Caco-2 (cell line): ENCODE measurements around the gene GALR2. TPM values are rescaled to one million over a fixed set of nuclear protein-coding genes. Genes with fewer than 3 reads are reported as not detected.

ENCODE experiments used
- BruUV-seq: library from RNA; stranded (reverse); fragments of 400-500 nt; replicated peaks from 2 replicates; lab custom pipeline; 2021; lab: Mats Ljungman, UMichigan
- CTCF ChIA-PET: fragments of 300-600 bp; sonication (Branson Sonifier 250); formaldehyde crosslinking; loops from one replicate; lab custom pipeline; 2022; ENCODE audit warnings: antibody characterized with exemption; lab: Charles Lee
- POLR2A ChIA-PET: fragments of 300-600 bp; sonication (Branson Sonifier 250); formaldehyde crosslinking; loops from one replicate; lab custom pipeline; 2022; ENCODE audit warnings: antibody characterized with exemption; lab: Charles Lee
- DNase-seq, 2 experiments: peaks; one replicate each; pipeline versions ENCODE4 v3.0.0 to v3.0.0-alpha.2; 2020 to 2022
- H3K27me3 ChIP-seq: replicated peaks from 2 replicates; pipeline ENCODE4 v1.6.0; 2011; ENCODE audit warnings: low read length; ENCODE audit not compliant: control insufficient read depth, insufficient read depth
- H3K36me3 ChIP-seq: 2 replicates; pipeline ENCODE4 v1.5.1; 2011; ENCODE audit warnings: low read length; ENCODE audit not compliant: control insufficient read depth, insufficient read depth
- H3K4me1 ChIP-seq: fragments of 250-450 bp; sonication (Bioruptor Pico); 2 replicates; pipeline ENCODE4 v1.5.1; 2020; ENCODE audit warnings: mild to moderate bottlenecking
- H3K4me3 ChIP-seq: 2 replicates; pipeline ENCODE4 v1.5.1; 2011; ENCODE audit warnings: low read depth, mild to moderate bottlenecking, control low read depth, low read length
- H3K9me3 ChIP-seq: fragments of 250-450 bp; sonication (Bioruptor Pico); 2 replicates; pipeline ENCODE4 v1.5.1; 2020; ENCODE audit warnings: mild to moderate bottlenecking, moderate library complexity
- H3K27ac Mint-ChIP-seq: one replicate; pipeline ENCODE4 v1.8.0; 2022; ENCODE audit warnings: mixed read lengths; ENCODE audit not compliant: unreplicated experiment
- H3K27me3 Mint-ChIP-seq: one replicate; pipeline ENCODE4 v1.8.0; 2022; ENCODE audit warnings: mixed read lengths; ENCODE audit not compliant: insufficient read depth, unreplicated experiment
- H3K36me3 Mint-ChIP-seq: one replicate; pipeline ENCODE4 v1.8.0; 2022; ENCODE audit warnings: mild to moderate bottlenecking, mixed read lengths; ENCODE audit not compliant: insufficient read depth, unreplicated experiment
- H3K4me1 Mint-ChIP-seq: one replicate; pipeline ENCODE4 v1.8.0; 2022; ENCODE audit warnings: low read depth, mixed read lengths; ENCODE audit not compliant: unreplicated experiment
- H3K4me3 Mint-ChIP-seq: one replicate; pipeline ENCODE4 v1.8.0; 2022; ENCODE audit warnings: mild to moderate bottlenecking, moderate library complexity, mixed read lengths; ENCODE audit not compliant: unreplicated experiment
- H3K9me3 Mint-ChIP-seq: one replicate; pipeline ENCODE4 v1.8.0; 2022; ENCODE audit warnings: mixed read lengths; ENCODE audit not compliant: unreplicated experiment
- CTCF ChIP-seq, 2 experiments: fragments of 200-600 bp in 1 of 2; IDR thresholded peaks; 1 replicate in 1 of 2; 2 replicates in 1 of 2; pipeline versions ENCODE4 v1.5.1 to v1.8.0; 2011 to 2022; ENCODE audit warnings: antibody characterized with exemption in 1 of 2, control low read depth in 1 of 2, inconsistent platforms in 1 of 2, low read depth in 1 of 2, low read length in 1 of 2, mild to moderate bottlenecking in 1 of 2, moderate library complexity in 1 of 2; ENCODE audit not compliant: insufficient read depth in 1 of 2, severe bottlenecking in 1 of 2, unreplicated experiment in 1 of 2
- intact Hi-C: fragments of 100-400 bp; cut with micrococcal nuclease; formaldehyde crosslinking; loops from one replicate; pipeline ENCODE4 v1.10.0; 2022; ENCODE audit not compliant: unreplicated experiment
- total RNA-seq: library from RNA; stranded (reverse); gene quantifications from 2 replicates; pipeline ENCODE4 v1.2.3, GENCODE V29; 2022

Gene GALR2
- total RNA-seq, 1 experiment from 2014 or later: 0.50 TPM

- Histone ChIP-seq H3K4me3 (no peak overlapping the region), H3K9me3 (peaks cover 3% of the 10 kb centered on the region), H3K36me3 (peaks cover 2% of the 10 kb centered on the region; the same call in 1 of the 2 replicates), H3K27me3 (no peaks in the 10 kb centered on the region), H3K4me1 (peaks cover 4% of the 10 kb centered on the region)
- Mint-ChIP-seq H3K9me3 (no peaks in the 10 kb centered on the region), H3K27ac (no peak overlapping the region), H3K36me3 (peaks cover 19% of the 10 kb centered on the region), H3K4me1 (peaks cover 3% of the 10 kb centered on the region), H3K27me3 (no peaks in the 10 kb centered on the region), H3K4me3 (no peak overlapping the region)
- intact Hi-C loops: no loop called here
- CTCF ChIA-PET: interaction anchor here (1.4 kb wide), 1 partner anchor 107 kb away, joined by 3 read pairs; no protein-coding TSS in a partner anchor
- BruUV-seq: no TSS peak
- DNase-seq: no peak
- TF ChIP-seq CTCF (IDR thresholded peaks at IDR 0.05; ENCODE audit: insufficient read depth in 1 of 2, low read depth in 1 of 2, low read length in 1 of 2, severe bottlenecking in 1 of 2, unreplicated experiment in 1 of 2): no peak
- POLR2A ChIA-PET: no interaction called here
Observed at GRCh38 chr17:76034428-76035350, 39.9 kb upstream of the GALR2 start.

GRCh38 chr17:76036497-76037261 is 37.9 kb upstream of the GALR2 start:
- ChIA-PET CTCF (no interaction called here), POLR2A (no interaction called here)
- no peaks in the 10 kb centered on the region for H3K27me3 ChIP-seq
- TF ChIP-seq CTCF (IDR thresholded peaks at IDR 0.05; ENCODE audit: insufficient read depth in 1 of 2, low read depth in 1 of 2, low read length in 1 of 2, severe bottlenecking in 1 of 2, unreplicated experiment in 1 of 2): no peak
- no peak overlapping the region for H3K4me3 ChIP-seq
- Mint-ChIP-seq H3K27ac (no peak overlapping the region), H3K4me3 (no peak overlapping the region), H3K9me3 (no peaks in the 10 kb centered on the region), H3K4me1 (no peaks in the 10 kb centered on the region), H3K27me3 (no peaks in the 10 kb centered on the region), H3K36me3 (peaks cover 30% of the 10 kb centered on the region)
- no peak for DNase-seq
- H3K9me3 ChIP-seq: peaks cover 3% of the 10 kb centered on the region
- no peaks in the 10 kb centered on the region for H3K4me1 ChIP-seq
- H3K36me3 ChIP-seq: peaks cover 7% of the 10 kb centered on the region; the same call in 1 of the 2 replicates
- intact Hi-C loops: no loop called here
- BruUV-seq: no TSS peak

GRCh38 chr17:76038050-76038449 is 36.5 kb upstream of the GALR2 start:
- H3K4me3 Mint-ChIP-seq: no peak overlapping the region
- POLR2A ChIA-PET: no interaction called here
- no peaks in the 10 kb centered on the region for H3K4me1 Mint-ChIP-seq
- no peak overlapping the region for H3K27ac Mint-ChIP-seq
- Histone ChIP-seq H3K4me1 (no peaks in the 10 kb centered on the region), H3K4me3 (no peak overlapping the region), H3K27me3 (no peaks in the 10 kb centered on the region), H3K9me3 (peaks cover 3% of the 10 kb centered on the region), H3K36me3 (peaks cover 7% of the 10 kb centered on the region; the same call in 1 of the 2 replicates)
- intact Hi-C loops: no loop called here
- BruUV-seq: no TSS peak
- no peak for DNase-seq
- no peaks in the 10 kb centered on the region for H3K27me3 Mint-ChIP-seq
- TF ChIP-seq CTCF (IDR thresholded peaks at IDR 0.05; ENCODE audit: insufficient read depth in 1 of 2, low read depth in 1 of 2, low read length in 1 of 2, severe bottlenecking in 1 of 2, unreplicated experiment in 1 of 2): no peak
- peaks cover 44% of the 10 kb centered on the region for H3K36me3 Mint-ChIP-seq
- CTCF ChIA-PET: no interaction called here
- no peaks in the 10 kb centered on the region for H3K9me3 Mint-ChIP-seq
